Femur (tissue), 1 donor: ENCODE results near the gene MIEN1.
"Not testable (repeated sequence)": the region's sequence is repeated elsewhere in the genome, so short reads cannot be mapped to it uniquely, and the experiment has no call there.

Experiments
- DNase-seq: peaks from one replicate; pipeline ENCODE4 v3.0.0-alpha.2; 2017

The MIEN1 gene

DNA sequence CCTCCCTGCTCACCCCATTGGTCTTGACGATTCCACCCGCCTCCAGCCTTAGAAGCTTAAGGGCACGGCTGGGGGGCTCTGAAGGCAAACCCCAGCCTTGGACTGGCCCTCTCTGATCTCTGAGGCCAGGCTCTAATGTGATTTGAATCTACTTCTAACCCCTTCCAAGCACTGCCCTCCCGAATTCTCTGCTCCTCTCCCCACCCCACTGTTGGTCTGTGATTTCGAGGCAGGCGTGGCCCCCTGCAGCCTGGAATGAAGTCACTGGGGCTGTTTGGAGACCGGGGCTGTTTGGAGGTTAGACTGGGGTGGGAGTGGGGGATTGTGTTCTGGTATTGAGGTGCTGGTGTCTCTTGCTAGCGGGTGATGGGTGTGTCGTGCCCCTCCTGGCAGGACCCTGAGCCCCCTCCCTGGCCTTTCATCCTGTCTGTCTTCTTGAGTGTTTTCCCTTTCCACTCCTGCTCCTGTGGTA is 9.6 kb upstream of the MIEN1 start:
- no peak for DNase-seq

DNA sequence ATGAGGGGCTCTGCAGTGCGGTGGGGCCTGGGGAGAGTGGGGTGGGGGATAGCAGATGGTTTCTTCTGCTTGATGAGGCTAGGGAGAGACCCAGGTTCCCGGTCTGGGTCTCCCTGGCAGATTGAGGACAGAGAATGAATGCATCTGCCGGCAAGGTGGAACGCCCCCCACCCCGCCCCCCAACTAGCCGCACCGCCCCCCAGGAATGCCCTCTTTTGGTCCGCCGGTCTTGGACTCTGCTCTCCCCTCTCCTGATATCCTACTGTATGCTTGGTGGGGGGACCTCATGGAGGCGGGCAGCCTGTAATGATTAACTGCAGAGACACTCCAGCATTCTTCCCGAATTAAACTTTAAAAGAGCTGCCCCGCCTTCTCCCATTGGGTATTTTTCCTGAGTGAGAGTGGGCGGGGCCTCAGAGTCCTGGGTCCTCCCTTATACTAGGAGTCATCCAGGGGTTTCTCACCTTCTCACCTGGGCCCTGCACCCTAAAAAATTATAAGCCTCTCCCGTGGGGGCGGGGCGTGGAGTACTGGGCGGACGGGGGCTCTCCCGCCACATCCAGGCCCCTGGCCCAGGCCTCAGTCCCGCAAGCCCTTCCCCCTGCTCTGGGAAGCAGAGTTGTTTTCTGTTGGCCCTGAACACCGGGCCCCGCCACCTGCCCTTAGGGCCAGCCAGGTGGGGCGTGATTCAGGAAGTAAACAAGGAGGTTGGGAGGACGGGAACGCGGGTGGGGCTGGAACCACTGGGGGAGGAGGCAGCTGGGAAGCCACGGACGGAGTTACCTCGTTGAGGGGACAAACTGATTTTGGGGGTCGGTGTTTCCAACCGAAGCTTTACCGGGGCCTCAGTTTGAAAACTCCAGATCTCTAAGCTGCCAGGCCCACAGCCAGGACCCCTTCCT is 8.9 kb upstream of the MIEN1 start:
- no peak for DNase-seq

DNA sequence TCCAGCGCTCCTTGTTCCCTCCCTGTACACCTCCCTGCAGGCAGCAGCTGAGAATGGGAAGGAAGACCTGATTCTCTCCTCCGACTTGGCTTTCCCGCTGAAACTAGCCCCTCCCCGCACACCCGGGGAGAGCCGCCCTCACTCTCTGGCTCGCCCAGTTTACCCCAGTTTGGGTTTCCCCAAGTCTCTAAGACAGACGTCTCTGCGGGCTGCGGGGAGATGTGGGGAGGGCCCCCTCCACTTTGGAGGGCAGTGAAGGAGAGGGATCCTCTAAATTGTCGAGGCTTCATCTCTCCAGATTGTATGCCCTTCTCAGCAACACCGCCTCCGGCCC is 8.2 kb upstream of the MIEN1 start:
- no peak for DNase-seq

DNA sequence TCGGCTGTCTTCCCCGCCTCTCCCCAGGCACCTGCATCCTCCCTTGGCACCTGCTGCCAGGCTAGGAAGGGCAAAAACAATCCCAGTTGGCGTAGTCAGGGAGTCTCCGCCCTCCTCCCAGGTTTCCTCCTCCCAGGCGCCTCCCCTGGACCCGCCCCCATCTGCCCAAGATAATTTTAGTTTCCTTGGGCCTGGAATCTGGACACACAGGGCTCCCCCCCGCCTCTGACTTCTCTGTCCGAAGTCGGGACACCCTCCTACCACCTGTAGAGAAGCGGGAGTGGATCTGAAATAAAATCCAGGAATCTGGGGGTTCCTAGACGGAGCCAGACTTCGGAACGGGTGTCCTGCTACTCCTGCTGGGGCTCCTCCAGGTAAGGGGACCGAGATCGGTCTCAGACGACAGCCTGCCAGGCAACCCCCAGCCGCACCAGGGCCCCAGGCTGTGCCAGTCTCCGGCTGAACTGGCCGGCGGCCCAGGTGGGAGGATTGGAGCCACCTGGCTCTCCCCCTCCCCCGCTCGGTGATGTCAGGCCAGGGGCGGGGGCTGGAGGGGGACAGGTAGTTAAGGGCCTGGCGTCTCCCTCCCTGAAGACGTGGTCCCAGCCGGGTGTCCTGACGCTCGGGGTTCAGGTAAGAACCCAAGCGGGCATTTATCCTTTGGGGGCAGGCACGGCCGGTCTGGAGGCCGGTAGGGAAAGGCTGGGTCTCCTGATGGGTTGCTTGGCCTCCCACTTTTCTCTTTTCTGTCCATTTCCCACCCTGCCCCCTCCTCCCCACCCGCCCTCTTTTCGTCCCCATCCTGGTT is 7.6 kb upstream of the MIEN1 start, which contains the start of gene GRB7:
GRB7 (plus strand) TSS at position 179 of the 808 bp plus-strand sequence. CDS start 4,364 bp downstream, outside the sequence.
- no peak for DNase-seq

DNA sequence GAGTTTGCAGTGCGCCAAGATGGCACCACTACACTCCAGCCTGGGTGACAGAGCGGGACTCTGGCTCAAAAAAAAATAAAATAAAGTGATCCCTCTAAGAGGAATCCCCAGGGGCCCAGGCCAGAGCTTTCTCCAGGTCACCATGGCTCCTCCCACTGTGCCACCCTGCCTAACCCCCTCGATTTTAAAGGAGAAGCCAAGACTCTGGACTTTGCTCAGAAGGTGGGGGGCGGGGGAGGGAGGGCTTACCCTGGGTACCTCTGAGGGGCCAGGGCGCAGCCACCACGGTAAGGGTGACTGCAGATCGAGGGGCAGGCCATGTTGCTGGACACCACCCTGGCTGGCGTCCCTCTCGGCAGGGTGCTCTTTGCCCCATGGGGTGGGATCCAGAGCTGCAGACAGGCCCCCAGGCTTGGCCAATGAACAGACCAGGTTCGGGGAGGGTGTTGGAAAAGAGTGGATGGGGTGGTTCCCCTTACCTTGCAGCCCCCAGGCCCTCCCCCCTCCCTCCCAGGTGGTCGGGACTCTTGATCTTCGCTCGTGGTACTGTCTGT is 7.0 kb upstream of the MIEN1 start:
- DNase-seq = no peak

DNA sequence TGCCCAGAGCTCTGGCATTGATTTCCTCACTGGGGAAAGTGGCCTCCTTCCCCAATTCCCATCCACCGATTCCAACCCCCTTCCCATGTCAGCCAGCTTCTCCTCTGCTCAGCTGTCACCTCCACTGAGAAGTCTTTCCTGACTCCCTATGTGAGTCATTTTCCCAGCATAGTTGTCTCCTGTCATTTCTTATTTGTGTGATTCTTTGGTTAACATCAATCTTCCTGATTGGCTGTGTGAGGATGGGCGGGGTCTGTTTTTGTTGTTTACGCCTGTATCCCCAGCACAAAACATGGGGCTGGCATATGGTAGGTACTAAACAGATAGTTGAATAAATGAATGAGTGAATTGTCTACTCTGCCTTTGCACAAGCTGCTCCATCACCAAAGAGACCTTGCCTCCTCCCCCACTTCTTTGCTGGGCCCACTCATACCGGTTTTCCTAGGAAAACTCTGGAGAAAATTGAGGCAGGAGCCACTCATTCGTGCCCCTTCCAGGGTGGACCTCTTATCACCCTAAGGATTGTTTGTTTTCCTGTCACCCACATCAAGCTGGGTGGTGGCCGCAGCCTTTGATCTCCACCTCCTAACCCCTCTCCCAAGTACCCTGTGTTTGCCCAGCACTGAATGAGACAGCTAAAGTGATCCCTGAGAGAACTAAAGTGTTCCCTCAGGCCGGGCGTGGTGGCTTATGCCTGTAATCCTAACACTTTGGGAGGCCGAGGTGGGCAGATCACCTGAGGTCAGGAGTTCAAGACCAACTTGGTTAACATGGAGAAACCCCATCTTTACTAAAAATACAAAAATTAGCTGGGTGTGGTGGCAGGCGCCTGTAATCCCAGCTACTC is 6.2 kb upstream of the MIEN1 start:
- DNase-seq = no peak

DNA sequence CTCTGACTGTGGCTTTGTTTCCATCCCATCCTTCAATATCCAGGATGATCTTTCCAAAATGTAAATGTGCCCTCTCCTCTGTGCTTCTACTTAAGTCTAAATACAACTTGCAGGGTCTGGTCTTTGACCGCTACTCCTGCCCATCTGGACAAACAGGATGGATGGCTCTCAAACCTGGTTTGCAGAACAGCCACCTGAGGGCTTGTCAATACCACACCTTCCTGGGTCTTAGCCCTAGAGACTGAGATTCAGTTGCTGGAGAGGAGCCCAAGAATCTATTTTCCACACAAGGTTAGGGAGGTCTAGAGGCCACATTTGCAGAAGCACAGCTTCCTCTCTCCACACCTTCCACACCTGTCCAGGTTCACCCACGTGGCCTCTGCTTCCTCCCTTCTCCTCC is 5.5 kb upstream of the MIEN1 start:
- DNase-seq = no peak

DNA sequence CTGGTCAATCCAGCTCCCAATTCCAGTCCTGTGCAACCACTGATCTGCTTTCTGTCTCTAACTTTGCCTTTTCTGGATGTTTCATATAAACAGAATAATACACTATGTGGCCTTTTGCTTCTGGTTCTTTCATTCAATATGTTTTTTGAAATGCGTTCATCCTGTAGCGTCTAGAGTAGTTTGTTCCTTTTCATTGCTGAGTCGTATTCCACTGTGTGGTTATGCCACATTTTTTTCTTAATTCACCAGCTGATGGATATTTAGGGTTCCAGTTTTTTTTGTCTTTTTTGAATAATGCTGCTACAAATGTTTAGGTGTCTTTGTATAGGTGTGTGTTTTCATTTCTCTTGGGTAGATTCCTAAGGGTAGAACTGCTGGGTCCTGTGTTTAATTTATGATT is 2.3 kb upstream of the MIEN1 start:
- DNase-seq = no peak

DNA sequence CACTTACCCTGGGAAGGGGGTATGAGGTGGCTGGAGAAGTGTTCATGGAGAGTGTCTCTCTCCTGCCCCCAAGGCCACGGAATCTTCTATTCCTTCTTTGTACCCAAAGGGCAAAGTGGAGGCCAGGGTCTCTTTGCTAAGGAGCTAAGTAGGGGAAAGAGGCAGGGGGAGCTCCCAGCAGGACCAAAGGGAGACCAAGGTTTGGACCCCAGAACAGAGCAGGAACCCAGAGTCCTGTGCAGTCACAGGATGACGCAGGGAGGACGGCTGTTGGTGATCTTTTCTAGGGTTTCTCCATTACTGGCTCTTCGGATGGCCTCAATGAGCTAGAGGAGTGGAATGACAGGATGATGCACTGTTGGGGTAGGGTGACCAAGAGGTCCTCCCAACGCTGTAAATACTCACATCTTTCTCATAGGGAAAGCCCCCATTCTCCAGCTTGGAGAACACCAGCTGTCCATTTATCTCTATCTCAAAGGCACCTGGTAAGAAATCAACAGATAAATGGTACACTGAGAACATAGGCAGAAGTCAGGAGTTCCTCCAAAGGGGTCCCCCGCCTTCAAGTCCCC is 966 bp downstream of the MIEN1 start:
- no peak for DNase-seq

DNA sequence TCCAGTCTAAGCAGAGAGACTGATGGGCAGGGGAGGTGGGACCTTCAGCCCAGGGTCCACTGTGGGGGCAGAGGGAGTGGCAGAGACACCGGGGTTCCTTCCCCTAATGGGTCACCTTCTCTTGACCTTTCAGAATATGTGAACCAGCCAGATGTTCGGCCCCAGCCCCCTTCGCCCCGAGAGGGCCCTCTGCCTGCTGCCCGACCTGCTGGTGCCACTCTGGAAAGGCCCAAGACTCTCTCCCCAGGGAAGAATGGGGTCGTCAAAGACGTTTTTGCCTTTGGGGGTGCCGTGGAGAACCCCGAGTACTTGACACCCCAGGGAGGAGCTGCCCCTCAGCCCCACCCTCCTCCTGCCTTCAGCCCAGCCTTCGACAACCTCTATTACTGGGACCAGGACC is 2.8 kb downstream of the MIEN1 start:
- no peak for DNase-seq

DNA sequence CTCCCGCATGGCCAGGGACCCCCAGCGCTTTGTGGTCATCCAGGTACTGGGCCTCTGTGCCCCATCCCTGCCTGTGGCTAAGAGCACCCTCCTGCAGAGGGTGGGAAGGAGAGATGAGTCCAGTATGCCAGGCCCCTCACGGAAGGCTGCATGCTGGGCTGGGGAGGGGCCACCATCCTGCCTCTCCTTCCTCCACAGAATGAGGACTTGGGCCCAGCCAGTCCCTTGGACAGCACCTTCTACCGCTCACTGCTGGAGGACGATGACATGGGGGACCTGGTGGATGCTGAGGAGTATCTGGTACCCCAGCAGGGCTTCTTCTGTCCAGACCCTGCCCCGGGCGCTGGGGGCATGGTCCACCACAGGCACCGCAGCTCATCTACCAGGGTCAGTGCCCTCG is 3.7 kb downstream of the MIEN1 start:
- no peak for DNase-seq

DNA sequence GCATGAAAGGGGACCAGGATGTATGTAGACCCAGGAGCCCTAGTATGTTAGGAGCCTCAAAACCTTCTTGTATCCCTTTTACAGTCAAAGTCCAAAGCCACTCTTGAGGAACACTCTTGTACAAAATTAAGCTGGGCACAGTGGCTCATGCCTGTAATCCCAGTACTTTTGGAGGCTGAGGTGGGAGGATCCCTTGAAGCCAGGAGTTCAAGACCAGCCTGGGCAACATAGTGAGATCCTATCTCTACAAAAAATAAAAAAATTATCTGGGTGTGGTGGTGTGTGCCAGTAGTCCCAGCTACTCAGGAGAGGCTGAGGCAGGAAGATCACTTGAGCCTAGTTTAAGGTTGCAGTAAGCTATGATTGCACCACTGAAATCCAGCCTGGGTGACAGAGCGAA is 4.4 kb downstream of the MIEN1 start:
- DNase-seq = not testable (repeated sequence)

DNA sequence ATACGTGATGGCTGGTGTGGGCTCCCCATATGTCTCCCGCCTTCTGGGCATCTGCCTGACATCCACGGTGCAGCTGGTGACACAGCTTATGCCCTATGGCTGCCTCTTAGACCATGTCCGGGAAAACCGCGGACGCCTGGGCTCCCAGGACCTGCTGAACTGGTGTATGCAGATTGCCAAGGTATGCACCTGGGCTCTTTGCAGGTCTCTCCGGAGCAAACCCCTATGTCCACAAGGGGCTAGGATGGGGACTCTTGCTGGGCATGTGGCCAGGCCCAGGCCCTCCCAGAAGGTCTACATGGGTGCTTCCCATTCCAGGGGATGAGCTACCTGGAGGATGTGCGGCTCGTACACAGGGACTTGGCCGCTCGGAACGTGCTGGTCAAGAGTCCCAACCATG is 5.6 kb downstream of the MIEN1 start:
- no peak for DNase-seq

DNA sequence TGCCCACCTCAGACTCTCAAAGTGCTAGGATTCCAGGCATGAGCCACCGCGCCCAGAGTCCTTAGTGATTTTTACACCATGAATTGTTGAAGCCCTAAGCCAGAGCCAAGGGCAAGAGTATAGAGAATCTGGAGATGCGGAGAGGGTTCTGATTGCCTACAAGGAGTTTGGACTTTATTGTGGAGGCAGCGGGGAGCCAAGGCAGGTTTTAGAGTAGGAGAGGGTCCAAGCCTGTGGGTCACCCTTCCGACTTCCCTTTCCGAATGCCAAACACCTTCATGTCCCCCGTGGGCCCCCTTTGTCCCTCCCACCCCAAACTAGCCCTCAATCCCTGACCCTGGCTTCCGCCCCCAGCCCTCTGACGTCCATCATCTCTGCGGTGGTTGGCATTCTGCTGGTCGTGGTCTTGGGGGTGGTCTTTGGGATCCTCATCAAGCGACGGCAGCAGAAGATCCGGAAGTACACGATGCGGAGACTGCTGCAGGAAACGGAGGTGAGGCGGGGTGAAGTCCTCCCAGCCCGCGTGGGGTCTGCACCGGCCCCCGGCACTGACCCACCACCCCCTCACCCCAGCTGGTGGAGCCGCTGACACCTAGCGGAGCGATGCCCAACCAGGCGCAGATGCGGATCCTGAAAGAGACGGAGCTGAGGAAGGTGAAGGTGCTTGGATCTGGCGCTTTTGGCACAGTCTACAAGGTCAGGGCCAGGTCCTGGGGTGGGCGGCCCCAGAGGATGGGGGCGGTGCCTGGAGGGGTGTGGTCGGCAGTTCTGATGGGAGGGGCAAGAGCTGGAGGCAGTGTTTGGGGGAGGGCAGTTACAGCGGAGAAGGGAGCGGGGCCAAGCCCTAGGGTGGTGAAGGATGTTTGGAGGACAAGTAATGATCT is 7.1 kb downstream of the MIEN1 start:
- DNase-seq = no peak

DNA sequence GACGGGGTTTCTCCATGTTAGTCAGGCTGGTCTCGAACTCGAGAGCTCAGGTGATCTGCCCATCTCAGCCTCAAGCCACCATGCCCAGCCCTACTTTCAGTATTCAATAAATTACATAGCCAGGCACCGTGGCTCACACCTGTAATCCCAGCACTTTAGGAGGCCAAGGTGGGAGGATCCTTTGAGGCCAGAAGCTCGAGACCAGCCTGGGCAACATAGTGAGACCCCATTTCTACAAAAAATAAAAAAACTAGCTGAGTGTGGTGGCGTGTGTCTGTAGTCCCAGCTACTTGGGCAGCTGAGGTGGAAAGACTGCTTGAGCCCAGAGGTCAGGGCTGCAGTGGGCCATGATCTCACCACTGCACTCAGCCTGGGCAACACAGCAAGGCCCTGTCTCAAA is 8.2 kb downstream of the MIEN1 start:
- DNase-seq = no peak

DNA sequence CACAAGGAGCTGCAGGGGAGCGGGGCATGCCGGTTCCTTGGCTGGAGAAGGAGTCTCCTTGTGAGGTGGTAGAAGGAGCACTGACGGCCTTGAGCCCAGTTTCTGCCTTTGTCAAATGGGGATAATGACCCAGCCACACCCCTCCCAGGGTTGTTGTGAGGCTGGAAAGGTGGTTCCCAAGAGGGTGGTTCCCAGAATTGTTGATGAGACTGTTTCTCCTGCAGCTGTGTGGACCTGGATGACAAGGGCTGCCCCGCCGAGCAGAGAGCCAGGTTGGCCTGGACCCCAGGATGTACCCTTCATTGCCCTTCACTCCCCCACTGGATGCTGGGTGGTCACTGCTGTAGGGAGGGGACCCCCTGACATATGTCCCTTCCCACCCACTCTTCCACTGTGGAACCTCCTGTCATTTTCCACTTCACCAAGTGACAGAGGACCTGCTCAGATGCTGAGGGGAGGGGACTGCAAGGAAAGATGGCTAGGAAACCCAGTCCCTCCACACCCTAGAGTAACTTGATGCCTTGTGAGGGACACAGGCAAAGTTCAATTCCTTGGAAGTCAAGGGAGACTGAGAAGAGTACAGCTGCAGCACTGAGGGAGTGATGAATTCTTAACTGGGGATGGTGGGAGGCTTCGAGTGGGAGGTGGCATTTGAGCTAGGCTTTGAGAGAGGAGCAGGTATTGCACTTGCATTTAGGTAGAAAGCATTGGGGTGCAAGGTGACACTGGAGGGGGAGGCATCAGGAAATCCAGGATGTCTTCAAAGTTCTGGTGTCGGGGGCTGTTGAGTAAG is 10.6 kb downstream of the MIEN1 start:
- DNase-seq = no peak

DNA sequence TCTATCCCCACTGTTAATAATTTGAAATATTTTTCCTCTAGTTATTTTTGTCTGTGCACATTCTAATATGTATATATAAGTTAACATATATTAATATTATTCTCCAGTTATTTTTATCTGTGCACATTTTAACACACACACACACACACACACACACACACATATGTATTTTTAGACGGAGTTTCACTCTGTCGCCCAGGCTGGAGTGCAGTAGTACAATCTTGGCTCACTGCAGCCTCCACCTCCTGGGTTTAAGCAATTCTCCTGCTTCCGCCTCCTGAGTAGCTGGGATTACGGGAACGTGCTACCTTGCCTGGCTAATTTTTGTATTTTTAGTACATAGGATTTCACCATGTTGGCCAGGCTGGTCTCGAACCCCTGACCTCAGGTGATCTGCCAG is 12.7 kb downstream of the MIEN1 start:
- DNase-seq = no peak

DNA sequence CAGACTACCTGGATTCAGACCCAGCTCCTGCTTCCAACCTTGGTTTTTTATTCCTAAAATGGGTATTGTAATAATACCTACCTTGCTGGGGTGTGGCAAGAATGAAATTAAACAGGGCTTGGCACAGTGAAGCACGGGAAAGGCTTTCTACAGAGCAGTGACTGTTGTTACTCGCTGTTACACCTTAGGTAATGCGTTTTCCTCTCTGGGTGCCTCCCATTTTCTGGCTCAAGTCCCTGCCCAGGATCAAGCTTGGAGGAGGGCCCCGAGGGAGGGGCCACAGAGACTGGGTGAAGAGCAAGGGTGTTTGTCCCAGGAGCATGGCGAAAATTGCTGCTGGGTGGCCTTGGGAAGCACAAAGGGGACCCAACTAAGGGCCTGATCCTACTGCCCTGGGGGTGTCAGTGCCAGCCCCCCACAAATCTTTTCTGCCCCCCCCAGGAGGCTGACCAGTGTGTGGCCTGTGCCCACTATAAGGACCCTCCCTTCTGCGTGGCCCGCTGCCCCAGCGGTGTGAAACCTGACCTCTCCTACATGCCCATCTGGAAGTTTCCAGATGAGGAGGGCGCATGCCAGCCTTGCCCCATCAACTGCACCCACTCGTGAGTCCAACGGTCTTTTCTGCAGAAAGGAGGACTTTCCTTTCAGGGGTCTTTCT is 13.3 kb downstream of the MIEN1 start:
- DNase-seq = no peak

DNA sequence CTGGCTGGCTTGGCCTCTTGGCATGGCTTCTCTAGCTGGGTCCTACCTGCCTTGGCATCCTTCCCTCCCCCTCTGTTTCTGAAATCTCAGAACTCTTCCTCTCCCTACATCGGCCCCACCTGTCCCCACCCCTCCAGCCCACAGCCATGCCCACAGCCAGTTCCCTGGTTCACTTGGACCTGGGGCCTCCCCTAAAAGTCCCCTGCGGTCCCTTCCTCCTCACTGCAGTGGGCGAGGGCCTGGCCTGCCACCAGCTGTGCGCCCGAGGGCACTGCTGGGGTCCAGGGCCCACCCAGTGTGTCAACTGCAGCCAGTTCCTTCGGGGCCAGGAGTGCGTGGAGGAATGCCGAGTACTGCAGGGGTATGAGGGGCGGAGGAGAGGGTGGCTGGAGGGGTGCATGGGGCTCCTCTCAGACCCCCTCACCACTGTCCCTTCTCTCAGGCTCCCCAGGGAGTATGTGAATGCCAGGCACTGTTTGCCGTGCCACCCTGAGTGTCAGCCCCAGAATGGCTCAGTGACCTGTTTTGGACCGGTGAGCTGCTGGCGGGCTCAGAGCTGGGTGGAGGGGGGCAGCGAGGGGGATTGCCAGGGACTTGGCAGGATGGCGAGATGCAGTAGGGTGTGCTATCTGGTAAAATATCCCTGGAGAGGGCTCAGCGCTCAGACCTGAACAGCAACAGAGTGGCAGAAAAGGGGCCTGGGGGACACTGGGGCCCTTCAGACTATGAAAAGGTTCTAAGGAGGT is 14.1 kb downstream of the MIEN1 start:
- no peak for DNase-seq
